ENCODE data around the gene TRAF7.
"Not testable (repeated sequence)": the region's sequence is repeated elsewhere in the genome, so short reads cannot be mapped to it uniquely, and the experiment has no call there.

Gene TRAF7

DNA sequence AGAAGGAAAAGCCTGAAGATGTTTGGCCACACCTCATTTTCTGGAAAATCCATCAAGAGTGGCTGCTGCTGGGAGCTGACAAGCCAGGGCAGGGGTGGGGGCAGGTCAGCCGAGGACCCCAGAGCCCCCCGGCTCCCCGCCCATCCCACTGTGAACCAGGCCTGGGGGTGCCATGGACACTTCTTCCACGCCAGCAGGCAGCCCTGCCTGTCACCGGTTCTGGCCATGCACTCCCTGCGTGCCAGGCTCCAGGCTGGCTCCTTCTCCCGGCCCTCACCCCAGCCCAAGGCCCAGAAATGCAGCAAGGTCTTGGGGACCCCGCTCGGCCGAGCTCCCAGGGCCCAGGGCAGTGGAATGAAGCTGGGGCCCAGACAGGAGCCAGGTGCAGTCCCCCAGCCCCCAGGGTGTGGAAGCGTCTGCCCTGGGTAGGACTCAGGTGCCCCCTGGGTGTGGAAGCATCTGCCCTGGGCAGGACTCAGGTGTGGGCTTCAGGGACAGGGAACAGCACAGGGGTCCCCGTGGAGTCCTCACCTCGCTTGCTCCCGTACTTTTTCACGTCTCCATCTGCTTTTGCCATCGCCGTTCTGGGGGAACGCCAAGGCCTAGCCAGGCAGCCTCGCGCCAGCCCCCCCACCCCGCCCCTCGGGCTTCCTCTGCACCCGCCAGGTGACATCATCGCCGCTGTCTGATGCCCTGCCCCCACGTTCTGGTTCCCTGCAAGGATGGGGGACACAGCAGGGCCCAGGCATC, 32.5 kb upstream of the TRAF7 start:
- not testable (repeated sequence) for DNase-seq

DNA sequence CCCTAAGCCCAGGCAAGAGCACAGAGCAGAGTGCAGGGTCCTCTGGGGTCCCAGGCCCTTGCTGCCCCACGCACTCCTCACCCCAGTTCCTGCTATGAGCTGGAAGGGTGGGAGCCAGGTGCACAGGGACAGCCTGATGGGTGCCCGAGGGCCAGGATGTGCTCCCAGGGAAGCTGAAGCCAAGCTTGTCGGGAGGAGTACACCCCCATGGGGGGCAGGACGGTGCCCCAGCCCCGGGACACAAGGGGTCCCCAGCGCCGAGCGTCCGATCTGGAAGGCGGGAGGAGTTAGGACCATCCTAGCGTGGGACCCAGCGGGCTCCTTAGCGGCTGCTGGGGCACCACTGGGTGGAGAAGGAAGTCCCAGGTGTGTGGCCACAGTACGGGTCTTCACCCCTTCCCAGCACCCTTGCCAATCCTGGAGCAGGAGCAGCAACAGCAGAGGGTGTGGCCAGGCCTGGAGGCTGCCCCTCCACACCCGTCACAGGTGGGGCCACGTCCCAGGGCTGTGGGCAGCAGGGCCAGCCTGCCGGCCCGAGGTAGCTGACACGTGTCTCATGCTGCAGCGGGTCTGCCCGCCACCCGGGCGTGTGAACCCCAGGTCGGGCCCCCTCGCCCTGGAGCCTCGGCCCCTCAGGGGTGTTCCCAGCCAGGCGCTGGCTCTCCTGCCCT, 31.7 kb upstream of the TRAF7 start:
- DNase-seq = not testable (repeated sequence)

DNA sequence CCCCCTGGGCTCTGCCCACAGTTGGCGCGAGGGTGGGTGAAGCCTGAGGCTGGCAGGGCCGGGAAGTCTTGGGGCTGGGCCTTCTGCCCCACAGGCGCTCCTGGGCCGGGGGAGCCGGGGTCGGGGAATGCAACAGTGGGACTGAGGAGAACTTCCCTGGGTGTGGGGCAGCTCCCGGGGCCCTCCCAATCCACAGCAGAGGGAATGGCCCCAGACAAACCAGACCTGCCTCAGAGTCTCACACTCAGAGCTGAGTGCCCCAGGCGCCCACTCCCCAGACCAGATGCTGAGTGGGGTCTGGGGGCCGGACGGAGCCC, 31.2 kb upstream of the TRAF7 start:
- not testable (repeated sequence) for DNase-seq

DNA sequence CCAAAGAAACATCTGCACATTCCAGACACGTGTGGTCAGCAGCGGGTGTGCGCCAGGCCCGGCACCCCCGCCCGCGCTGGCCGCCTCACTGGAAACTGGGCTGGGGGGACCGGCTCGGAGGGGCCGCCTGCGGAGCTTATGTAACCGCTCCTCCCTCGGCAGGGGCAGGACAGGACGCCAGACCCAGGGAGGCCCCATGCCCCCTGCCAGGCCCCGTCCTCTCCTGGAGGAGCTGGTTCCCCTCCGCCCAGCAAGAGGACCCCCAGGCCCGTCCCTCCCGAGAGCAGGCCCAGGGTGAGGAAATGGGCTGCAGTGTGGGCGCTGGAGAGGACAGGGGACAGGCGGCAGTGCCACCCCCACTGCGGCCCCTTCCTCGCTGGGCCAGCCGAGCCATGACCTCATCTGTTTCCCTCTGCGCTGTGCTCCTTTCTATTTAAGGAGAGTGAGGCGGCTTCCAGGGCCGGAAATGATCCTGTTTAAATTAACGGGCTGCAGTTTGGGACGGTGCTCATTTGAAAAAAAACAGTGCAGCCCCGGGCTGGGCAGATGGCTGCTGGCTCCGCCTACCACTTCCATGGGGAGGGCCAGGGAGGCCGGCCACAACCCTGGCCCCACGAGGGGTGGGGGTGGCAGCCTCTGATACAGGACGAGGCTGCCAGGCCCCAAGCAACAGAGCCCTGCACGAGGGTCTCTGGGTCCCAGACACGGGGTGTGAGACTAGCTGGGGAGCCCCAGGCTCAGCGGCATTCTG, 30.7 kb upstream of the TRAF7 start:
- not testable (repeated sequence) for DNase-seq

DNA sequence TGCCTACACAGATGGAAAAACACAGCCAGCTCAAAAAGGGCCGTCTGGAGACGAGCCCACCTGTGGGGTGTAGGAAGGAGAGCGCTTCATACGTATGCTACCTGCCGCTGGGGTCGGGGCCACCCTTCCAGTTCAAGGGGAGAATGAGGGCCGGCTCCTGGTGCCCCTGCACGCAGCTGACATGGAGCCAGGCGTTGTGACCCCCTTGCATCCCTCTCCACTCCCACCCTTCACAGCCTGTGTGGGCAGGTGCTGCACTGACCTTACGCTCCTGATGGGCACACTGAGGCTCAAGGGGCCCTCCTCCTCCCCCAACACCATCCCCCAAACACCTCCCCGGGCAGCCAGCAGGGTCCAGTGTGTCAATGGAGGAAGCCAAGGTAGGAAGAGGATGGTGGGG, 30.0 kb upstream of the TRAF7 start:
- not testable (repeated sequence) for DNase-seq

DNA sequence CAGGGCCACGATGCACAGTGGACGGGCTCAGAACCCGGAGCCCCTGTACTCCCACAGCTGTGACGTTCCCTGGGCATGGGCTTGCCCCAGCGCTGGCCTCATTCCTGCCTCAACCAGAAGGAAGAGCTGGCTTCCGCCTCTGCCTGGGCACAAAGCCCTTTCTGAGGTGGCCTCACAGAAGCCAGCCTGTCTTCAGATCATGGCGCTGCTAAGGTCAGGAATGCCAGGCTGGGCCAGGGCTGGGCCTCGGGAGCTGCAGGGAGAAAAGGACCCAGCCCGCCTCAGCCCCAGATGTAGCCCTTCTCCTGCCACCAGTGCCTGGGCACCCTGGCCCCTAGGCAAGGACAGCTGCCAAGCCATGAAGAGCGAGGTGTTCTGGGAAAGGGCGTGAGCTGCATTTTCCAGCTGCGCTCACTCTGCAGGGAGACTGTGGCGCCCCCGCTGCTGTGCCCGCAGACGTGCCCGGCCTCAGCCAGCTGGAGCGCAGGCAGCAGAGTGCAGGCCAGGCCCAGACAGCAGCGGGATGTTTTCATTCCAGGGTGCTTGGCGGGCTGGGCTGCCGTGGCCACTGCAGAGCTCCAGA, 29.3 kb upstream of the TRAF7 start:
- DNase-seq = not testable (repeated sequence)

DNA sequence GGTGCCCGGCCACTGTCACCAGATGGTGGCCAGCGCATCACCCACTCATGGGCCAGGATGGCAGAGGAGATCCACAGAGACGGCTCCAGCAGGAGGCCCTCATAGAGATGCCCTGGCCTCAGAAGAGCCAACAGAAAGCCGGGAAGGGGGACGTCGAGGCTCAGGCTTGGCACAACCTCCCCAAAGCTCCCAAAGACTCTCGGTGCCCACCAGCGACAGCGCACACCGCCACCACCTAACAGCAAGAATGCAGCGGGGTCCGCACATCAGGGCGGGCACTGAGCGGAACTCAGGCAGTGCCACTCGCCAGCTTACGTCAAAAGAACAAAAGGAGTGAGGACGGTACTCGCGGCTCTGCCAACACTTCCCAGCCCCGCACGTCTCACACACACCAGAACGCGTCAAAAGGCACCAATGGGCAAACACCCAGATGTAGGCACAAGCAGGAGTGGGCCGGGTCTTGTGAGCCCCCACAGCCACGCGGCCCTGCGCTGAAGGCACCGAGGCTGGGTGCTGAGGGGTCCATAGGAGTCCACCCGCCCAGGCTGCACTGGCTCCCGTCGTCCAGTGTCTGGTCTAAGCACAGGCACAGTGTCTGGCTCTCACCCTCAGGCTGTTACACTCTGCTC, 28.5 kb upstream of the TRAF7 start:
- DNase-seq = not testable (repeated sequence)

DNA sequence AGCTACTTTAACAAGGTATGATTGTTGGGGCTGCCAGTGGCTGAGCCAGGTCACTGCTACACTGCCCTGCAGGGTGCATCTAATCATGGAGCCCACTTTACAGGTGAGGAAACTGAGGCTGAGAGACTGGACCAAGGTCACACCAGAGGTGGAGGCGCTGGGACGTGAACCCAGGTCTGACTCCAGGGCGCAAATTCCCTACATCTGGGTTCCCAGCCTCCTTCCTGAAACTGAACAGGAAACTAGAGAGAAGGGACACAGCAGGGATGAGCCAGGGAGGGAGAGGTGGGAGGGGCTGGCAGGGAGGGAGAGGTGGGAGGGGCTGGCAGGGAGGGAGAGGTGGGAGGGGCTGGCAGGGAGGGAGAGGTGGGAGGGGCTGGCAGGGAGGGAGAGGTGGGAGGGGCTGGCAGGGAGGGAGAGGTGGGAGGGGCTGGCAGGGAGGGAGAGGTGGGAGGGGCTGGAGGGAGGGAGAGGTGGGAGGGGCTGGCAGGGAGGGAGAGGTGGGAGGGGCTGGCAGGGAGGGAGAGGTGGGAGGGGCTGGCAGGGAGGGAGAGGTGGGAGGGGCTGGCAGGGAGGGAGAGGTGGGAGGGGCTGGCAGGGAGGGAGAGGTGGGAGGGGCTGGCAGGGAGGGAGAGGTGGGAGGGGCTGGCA, 27.8 kb upstream of the TRAF7 start:
- not testable (repeated sequence) for DNase-seq

DNA sequence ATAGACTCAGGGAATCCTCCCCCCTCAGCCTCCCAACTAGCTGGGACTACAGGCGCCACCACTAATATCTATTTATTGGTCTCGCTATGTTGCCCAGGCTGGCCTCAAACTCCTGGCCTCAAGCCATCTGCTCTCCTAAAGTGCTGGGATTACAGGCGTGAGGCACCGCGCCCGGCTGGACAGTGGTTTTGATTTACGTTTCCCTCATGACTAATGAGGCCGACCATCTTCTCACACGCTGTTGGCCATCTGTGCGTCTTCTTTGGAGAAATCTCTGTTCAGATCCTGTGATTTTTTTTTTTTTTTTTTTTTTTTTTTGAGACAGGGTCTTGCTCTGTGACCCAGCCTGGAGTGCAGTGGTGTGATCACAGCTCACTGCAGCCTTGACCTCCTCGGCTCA, 26.3 kb upstream of the TRAF7 start:
- DNase-seq = not testable (repeated sequence)

DNA sequence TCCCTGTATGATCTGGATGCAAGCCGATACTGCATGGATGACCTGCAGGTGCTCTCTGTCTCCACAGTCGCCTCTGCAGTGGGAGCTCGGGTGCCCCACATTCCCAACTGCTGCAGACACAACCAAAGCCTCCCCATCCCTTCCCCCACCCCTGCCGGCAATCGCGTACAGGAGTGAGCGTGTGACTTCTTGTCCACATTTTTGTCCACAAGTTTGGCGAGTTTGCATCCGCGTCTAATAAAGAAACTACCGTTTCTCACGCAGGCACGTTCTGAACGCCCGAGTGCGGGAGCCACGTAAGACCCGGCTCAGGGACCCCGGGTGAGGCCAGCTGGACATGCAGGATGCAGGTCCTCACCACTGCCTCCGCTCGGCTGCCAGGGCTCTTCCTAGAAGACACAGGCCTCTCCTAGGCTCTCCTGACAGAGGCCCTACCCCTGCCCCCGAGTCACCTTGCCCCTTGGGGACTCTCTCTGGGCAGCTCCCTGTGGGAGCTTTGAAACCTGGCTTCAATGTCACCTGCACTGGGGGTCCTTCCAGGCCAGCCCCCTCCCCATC, 25.6 kb upstream of the TRAF7 start:
- DNase-seq = not testable (repeated sequence)

DNA sequence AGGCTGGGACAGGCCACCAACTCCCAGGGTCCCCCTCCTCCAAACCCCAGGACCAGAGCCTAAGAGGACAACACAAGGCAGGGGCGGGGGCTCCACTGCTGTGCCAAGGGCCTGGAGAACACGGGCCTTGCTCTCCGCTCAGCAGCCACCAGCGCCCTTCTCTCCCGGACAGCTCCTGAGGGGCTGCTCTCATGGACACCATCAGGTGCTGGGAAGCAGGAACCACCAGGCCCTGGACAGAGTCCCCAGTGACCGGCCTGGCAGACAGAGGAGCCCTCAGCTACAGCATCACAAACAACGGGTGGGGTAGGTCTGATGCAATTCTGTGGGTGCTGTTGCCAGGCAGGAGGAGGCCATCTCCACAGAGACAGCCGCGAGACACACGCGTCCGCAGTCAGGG, 21.8 kb upstream of the TRAF7 start:
- not testable (repeated sequence) for DNase-seq

DNA sequence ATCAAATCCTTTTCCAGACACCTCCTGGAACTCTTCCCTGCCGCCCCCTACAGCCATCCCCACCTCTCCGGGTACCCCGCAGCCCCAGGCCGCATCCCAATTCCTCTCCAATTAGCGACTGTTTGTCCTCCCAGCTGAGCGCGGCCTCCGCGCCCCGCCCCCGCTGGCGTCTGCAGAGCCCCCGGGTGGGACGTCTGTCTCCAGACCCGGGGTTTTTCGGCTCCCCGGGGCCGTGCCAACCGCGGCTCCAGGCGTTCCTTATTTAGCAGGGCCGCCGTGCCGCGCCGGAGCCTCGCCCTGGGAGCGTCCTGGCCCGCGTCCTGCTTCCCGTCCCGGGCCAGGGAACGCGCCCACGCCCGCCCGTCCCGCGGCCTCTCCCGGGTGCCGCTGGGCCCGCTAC, 20.5 kb upstream of the TRAF7 start:
- DNase-seq = not testable (repeated sequence)

DNA sequence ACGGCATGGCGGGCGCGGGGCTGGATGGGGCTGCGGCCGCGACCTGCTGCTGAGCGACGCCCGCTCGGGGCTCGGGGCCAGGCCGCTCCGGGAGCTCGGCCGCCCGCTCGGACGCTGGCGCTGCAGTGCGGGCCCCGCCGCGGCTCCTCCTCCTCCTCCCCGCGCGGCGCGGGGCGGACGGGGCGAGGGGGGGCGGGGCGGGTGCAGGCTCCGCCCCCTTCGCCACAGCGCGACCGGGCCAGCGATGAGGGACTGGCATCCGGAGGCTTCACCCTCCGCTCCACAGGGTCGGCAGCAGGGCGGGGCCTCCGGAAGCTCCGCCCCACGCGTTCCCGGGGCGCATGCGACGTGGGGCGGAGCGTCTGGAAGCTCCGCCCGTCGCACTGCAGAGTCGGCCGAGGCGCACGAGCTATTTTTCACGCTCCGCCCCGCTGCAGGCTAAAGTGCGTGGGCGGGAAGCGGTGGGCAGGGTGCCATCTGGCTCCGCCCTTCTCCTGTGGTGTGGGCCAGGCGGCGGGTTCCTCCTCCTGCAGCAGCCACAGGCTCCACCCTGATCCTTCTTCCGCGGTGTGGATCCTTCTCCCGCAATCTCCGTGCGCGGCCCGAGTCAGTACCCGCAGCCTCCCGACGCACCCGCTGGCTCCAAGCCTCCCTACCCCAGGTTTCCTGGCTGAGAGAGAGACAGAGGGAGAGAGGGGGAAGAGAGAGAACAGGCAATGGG, 19.7 kb upstream of the TRAF7 start, which contains the start of gene PKD1:
Gene PKD1 (minus strand): TSS at position 129 of the 721 bp plus-strand sequence. CDS start 209 bp downstream, outside the sequence.
- peak; percentile 87 for DNase-seq

DNA sequence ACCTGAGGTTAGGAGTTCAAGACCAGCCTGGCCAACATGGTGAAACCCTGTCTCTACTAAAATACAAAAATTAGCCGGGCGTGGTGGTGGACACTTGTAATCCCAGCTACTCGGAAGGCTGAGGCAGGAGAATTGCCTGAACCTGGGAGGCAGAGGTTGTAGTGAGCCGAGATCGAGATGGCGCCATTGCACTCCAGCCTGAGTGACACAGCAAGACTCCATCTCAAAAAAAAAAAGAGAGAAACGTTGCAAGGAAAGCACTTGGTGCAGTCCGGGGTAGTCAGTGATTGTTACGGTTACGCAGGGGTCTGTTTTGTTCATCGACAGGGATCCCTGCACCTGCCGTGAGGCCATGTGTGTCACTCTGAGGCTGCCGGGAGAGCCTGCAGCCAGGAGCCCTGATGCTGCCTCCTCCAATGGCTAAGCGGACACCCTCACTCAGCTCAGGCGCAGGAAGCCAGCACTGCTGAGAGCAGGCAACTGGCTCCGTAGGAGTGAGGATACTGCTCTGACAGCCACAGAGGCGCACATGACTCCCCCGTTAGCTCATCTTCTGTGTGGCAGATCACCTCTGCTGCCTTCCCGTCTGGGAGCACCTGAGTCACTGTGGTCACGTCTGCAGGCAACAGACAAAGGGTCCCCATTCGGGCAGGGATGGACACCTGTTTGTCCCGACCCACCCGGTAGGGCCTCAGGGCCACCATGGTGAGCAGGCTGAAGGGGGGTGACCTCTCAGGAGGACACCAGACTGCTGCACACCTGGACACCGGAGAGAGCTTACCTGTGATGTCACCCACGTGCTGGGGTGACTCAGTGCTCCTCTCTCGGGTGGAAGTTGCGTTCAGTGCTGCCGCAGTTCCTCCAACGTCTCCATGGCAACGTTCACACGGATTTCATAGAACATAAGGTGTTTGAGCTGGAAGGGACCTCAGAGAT, 12.4 kb upstream of the TRAF7 start:
- no peak for DNase-seq

DNA sequence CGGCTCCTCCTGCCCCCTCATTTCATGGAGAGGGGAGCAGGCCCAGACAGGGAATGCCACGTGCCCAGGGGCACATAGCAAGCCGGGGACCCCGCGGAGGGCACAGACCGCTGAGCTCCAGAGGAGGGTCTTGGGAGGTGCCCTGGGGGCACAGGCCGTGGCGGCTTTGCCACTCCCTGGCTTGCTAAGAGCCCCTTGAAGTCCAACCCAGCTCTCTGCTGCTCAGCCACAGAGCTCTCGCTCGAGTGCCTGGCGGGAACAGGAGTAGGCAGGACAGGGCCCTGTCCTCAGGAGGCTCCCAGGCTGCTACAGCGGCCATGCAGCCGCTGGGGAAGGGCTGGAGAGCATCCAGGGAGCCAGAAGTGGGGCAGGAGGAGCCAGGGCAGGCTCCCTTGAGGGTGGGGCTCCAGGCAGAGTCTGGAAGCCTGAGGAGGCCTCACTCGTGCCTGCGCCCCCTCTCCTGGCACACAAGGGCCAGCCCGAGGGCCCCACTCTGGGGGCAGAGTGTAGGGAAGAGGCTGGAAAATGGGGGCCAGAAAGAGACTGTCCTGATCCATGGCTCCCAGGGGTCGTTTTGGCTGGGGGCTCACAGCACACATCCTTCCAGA, 11.6 kb upstream of the TRAF7 start:
- DNase-seq = no peak

DNA sequence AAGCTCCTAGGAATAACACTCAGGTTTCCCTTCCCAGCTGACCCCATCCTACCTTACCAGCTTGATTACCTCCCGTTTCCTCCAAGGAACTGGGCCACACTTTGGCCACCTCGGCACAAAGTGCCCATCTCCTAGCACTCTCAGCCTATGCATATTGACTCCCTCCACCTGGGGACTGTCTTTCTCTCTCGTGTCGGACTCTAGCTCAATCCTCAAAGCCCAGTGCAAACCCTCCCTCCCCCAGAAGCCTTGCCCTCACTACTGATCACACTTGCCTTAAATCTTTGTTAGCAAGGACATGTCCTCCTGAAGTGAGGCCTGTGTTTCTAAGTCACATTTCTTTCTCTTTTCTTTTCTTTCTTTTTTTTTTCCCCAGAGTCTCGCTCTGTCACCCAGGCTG, 9.7 kb upstream of the TRAF7 start:
- DNase-seq = no peak

DNA sequence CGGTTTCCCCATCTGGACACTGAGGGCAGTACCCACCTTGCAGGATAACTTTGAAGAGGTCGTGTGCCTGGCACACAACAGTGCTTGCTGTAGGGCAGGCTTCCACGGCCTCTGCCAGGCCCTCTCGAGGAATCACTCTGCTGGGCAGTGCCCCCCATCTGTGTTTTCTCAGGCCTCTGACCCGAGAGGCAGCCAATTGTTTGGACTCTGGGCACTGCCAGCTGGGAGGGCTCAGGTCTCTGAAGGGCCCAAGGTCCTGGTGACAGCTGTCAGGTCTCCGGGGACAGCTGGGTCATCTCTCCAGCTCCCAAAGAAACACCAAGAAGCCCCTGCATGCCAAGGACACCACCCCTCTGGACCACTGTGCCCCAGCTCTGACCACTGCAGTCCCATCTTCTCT, 8.2 kb upstream of the TRAF7 start:
- DNase-seq = no peak

DNA sequence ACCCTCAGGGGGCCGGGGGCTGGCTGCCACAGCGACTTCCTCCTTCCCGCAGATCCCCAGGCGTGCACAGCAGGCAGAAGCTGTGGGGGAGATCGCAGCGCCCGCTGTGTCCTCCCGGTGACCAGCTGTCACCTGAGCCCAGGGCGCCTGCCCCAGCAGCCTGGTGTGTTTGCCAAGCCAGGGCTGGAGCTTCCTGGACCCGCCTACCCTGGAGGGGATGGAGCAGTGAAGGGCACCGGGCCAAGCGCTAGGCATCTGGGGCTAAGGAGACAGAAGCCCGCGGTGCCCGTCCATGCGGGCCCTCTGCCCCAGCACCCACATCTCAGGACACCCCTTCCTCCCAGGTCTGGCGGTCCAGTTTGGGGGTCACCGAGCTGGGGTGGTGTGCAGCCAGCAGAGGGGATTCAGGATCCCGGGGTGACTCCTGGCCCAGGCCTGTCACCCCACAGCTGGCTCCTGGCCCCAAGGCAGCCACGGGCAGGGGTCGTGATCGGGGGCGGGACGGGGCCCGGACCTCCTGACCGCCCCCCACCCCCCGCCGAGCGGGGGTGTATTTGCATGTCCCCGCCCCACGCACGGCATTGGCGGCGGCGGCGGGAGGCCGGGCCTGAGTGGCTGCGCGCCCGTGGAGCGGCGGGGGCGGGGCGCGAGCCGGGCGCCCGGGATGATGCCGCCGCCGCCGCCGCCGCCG, 7.5 kb upstream of the TRAF7 start, which contains the start of gene RAB26:
Gene RAB26 (plus strand): TSS at position 645 of the 691 bp plus-strand sequence. CDS start 159 bp downstream, outside the sequence.
- peak; percentile 95 for DNase-seq

Measured in NCI-H1092 treated with DMSO at 0.1 percent for 48 hours (cell line).